OCI-LY1 (cell line): ENCODE results near the gene PTPRM.

Source experiments
- CTCF ChIP-seq: fragments of 200-600 bp; sonication (generic), shearing (Covaris generic); IDR thresholded peaks from 2 replicates; pipeline ENCODE4 v1.5.1; 2017; ENCODE audit warnings: mild to moderate bottlenecking, antibody characterized with exemption, low read length, moderate library complexity, mixed read lengths
- EZH2 ChIP-seq: fragments of 200-600 bp; sonication (generic), shearing (Covaris generic); IDR thresholded peaks from 2 replicates; pipeline ENCODE4 v1.8.0; 2017; ENCODE audit warnings: borderline replicate concordance, mixed run types, mild to moderate bottlenecking, antibody characterized with exemption, low read length, moderate library complexity, mixed read lengths

GRCh38 chr18:7586379-7586778 lies 19.3 kb downstream of the PTPRM start:
- TF ChIP-seq CTCF (no peak), EZH2 (no peak)
